G401.6 (cell line): ENCODE measurements around the gene HDAC4.

ENCODE experiments used
- FAIRE-seq: peaks from 2 replicates; lab custom pipeline; 2012; peaks lifted over from hg19 to GRCh38; lab: Jason Lieb, UNC

Gene HDAC4

DNA sequence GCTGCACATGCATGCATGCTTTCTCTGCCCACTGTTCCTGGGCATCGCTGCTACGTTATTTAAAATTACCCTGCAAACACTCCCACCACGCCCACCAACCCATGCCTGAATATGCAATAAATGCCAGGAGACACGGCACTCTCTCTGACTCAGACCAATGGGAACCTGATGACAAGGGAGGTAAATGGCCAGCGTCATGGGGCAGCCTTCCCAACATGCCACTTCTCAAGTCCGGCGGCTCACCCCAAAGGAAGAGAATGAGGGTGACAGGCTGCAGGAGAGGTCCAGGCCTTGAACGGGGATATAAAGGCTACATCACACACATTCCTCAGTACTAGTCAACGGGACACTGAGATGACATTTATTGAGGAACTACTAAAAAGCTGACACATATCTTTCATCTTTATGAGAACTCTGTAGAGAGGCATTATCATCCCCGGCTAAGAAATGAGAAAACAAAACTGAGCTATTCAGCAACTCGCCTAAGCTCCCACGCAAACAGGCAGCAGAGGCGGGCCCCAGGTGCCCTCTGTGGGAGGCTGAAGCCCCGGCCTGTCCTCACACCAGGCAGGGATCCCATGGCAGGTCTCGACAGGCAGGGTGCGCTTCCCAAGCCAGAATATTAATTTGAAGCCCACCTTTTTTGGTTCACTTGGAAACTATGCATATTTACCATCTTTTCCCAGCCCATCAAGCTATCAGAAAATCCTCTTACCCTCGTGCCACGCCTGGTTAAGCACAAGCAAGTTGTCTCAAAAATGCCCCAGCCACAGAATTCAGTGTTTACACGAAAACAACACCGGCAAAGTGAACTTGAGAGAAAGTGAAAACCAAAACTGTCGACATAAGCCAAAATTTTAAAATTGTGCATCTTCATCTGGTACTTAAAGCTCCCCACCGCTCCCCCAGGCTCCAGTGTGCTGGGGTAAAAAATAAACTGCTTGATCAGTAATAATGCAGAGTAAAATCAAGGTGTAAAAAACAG lies 166.3 kb downstream of the HDAC4 start:
- no peak for FAIRE-seq

DNA sequence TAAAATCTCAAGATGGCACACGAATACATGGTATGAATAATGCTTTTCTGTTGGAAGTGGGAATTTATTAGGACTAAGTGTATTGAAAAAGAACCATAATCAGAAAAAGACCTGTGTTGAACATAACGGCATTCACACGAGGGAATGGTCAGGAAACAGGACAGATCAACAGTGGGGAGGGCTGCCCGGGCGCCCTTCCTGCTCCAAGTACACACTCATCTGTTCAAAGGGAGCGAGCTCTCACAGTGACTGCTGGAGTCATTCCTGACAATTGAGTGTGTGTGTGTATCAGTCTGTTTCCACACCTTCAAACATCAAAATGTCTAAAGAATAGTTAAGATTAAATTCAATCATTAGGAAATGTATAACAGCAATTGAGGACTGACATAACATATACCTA lies 167.2 kb downstream of the HDAC4 start:
- no peak for FAIRE-seq

DNA sequence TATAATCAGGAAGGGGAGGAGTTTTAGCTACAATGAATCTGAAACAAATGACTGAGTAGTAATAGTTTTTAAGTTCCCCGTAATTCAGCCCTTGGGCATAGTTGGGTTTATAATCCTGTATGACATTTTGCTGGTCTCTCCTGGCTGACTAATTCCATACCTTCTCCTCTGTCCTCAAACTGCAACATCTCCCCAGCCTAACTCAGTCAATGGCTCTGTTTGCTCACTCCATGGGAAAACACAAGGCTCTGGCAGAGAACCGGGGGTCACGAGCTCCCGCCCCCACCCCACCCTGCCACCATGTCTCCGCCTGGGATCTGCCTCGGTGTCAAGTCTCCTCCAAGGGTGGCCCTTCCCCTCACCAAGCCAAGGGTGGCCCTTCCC lies 168.6 kb downstream of the HDAC4 start:
- no peak for FAIRE-seq

DNA sequence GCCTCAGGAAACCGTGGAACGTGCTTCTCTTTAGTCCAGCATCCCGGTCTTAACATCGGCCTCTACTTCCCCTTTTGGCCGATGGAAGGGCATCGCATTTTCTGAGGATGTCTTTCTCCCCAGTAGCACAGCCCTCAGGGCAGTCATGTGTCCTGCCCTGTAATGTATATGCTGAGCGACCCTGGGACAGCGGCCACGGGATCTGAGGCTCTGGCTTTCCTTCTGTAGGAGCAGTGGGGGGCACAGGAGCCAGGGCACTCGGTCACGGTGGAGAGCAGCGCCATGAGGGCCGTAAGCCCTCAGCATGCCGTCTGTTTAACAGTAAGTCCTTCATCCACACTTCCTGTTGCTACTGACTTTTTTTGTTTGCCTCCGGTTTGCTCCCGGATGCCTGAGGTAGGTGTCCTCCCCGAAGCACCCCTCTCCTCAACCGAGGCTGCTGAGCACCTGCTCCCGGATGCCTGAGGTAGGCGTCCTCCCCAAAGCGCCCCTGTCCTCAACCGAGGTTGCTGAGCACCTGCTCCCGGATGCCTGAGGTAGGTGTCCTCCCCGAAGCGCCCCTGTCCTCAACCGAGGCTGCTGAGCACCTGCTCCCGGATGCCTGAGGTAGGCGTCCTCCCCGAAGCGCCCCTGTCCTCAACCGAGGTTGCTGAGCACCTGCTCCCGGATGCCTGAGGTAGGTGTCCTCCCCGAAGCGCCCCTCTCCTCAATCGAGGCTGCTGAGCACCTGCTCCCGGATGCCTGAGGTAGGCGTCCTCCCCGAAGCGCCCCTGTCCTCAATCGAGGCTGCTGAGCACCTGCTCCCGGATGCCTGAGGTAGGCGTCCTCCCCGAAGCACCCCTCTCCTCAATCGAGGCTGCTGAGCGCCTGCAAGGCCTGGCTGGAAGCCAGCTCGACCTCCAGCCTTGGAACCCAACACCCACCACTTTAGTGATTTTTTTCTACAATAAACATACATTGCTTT lies 169.3 kb downstream of the HDAC4 start:
- FAIRE-seq, result no peak

DNA sequence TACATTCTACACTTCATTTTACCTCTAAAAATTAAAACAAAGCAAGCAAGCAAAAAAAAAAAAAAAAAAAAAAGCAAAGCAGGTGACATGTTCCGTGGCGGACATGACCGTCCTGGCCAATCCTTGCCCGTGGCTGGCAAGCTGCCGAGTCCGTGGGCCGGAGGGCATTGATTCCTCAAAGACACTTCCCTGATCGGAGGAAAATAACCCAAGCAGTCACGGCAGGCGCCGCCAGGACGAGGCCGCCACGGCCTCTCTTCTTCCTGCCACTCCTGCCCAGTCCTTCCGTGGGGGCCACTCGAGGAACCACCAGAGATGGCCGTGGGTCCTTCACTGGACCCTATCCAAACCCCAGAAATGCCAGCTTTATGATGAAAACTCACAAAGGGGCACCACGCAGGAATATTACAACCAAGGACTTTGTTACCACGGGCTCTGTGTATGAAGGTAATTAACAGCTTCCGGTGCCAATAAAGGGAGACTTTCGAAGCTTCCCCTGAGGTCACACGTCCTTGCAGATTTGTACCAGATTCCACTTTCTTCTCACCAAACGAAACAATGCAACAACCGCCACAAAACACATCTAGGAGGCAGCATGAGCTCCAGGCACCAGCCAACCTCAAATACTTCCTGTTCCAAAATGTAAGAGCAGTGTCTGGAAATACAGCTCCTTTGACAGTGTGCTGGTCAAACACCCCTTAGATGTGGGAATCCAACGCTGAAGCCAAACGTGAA lies 170.3 kb downstream of the HDAC4 start:
- FAIRE-seq, result no peak

DNA sequence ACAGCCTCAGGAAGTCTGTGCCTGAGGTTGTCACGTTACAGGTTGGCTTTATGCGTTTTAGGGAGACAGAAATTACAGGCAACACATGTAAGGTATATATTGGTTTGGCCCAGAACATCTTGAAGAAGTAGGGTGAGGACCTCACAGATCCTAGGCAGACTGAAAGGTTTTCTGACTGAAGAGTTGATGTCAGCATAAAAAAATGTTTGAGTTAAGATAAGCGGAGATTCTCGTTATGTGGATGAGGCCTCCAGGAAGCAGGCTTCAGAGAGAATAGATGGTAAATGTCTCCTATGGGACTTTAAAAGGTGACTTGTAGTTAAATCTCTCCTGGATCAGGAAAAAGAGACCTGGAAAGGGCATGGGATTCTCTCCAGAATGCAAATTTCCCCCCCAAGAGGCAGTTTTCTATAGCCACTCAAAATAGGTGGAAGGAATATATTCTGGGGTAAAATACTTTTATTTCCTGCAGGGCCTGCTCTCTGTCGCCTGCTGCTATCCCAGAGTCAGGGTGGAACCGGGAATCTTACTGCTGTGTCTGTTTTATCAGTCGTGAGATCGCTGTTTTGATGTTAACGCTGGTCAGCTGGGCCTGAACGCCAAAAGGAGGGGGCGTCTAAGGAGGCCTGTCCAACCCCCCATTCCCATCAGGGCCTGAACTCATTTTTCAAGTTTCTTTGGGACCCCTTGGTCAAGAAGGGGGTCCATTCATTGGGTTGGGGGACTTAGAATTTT lies 171.1 kb downstream of the HDAC4 start:
- no peak for FAIRE-seq

DNA sequence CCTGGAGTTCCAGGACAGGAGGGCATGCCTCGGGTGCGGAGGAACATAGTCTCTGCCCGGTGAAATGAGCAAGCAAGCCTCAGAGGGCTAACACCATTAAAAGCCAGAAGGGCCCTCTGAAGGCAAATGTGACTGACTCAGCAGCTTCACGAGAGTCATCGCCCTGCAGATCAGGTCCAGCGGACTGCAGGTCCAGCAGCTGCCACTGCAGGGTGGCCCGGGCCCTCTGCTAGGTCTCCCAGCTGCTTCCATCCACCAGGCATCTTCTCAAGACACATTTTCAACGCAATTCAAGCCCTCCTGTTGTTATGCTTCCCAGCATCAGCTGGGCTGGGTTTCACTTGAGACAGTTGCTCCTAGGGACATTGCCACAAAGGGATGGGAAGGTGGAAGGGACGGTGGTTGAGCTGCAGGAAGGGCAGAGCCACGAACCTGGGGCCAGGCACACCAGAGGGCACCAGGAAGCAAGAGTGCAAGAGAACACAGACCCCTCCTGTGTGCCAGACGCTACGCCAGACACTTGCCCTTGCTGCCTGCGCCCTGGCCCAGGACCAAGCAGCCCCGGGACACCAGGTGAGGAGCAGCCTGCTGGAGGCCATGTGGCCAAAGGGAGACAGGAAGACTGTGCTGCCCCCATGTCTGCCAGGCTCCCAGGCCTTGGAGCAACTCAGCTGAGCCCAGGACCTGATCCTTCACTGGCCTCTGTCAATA lies 173.0 kb downstream of the HDAC4 start:
- no peak for FAIRE-seq

DNA sequence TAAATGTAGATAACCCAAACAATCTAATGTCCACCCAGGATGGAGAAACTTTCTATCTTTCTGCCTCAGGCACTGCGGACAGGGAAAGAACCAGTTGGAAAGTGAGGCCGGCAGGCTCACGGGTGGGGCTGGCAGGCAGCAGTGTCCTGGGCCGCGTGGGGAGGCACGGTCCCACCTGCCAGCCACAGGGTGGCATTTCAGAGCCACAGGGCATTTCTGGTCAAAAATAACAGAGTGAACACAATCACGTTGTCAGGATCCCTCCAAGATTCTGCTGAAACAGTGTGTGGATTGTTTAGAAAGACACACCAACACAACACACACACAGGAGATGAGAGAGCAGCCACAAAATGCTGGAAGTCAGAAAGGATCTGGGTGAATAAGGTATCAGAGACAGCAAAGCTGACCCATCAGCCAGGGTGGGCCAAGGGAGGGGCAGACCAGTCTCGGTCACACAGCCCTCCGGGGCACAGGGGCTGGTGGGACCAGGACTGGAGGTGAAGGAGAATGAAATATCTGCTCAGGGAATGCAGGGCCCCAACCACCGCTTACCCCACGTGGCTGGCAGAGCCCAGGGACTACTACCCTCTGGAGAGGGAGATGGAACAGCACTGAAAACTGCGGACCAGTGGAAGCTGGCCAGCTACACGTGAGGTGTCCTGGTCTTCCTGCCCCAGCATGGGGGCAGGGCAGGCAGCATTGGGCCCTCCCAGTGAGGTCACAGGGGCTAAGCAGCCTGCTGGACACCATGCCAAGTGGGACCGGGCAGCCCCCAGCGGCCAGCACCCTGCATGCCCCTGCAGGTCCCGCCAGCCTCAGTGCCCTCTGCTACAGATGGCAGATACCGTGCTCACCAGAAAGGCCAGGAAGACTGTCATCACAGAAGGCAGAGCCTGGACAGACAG lies 173.9 kb downstream of the HDAC4 start:
- FAIRE-seq, result no peak

DNA sequence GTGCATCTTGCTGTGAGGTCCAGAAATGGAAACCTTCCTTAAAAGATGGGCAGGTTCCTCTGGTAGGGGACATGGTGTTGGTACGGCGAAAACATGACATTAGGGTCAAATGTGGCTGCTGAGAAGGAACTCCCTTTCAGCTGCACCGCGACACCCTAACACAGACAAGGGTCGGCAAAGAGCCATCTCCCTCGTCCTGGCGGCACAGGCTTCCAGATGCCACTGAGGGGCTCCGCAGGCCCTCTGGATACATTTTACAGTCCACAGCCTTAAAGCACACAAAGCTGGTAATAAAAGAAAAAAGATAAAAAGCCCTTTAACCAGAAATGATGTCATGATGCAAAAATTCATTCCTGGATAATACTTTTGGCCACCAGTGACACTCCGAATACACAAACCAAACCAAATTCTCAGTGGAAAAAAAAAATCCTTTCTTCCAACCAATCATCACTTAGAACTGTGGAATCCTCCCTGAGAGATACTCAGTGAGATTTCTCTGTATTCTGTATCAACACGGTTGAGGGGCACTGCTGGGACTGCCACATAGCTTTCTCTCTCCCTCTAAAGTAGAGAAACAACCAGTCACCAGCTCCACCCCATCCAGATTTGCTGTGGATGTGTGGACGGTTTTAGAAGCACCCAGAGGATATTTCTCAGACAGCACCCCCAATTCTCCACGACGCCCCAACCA lies 174.8 kb downstream of the HDAC4 start:
- no peak for FAIRE-seq

DNA sequence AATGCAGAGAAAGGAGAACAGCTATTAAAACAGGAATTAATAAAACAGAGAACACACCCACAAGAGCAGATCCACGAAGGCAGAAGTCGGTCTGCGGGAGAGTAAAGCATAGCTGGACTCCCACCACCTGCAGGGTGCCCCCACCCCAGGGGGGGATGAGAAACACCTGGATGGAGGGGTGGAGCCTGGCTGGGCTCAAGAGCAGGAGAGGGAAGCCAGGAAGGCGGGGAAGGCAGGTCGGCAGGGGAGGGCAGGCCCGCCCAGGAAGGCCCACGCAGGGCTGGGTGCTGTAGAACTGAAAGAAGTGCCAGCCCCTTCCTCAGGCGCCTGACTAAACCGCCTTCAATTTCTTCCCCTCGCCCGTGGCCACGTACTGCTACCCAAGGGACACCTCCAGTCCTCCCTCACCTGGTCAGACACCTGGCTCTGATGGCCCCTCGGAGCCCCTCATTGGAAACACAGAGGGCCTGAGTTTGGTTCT lies 175.4 kb downstream of the HDAC4 start:
- no peak for FAIRE-seq

DNA sequence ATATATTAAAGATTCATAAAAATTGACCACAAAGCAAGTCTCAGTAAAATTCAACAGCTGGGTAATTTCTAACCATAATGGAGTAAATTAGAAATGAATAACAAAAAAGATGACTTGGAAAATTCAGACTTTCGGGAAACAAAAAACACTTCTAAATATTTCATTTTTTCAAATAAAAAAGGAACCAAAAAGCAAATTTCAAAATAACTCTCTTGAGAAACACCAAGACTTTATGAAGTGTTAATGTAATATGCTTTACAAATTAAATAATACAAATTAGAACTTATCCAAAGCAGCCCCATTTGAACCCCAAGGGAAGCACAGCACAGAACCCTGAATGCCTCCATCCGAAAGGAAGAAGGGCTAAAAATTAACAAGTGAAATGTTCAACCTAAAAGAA lies 175.9 kb downstream of the HDAC4 start:
- FAIRE-seq, result no peak

DNA sequence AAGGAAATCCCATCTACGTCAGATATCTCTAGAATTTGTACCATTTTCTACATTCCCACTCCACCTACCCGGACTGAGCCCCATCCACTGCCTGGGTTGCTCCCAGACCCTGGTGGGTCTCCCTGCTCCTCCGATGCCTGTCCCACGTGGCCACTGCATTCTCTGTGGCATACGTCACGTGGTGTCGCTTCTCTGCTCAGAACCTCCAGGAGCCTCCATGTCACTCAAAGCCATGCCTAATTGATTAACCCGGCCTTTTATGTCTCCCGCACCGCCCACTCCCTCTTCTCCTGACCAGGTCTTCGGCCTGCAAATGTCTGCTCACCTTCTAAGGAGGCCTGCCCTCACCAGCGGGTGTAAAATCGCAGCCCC lies 176.6 kb downstream of the HDAC4 start:
- no peak for FAIRE-seq

DNA sequence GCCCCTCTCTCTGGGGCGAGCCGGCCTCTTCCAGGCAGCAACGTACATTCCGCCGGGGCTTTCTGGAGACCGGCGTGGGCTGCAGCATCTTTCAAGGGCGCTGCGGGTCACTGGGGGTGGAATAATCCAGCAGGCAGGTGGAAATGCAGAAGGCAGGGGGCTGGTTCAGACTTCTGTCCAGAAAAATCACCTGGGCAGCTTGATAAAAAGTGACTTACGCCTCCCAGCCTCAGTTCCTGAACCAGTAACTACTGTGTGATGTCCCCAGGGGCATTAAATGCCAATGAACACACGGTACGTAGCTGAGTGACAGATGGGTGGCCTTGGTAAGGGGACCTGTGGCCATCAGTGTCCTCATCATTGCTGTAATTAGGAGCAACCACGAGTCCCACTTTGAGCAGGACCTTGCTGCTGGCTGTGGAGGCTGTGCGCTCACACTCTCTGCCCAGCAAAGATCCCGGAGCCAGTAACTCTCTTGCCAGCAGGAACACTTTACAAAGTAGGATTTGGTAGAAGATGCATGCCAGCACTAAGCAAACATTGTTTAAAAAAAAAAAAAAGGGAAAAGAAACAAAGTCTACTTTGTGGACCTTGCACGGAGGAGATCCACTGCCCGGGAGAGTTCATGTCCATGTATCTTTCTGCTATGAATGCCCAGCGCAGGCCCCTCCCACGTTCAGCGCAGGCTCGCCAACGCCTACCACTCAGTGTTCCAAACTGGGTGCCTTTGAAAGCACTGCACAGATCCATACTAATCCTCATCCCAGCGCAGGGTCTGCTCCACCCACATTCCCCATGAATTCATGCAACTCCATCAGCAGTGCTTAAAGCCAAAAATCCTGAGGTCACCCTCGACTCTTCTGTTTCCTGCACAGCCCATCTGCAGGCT lies 177.3 kb downstream of the HDAC4 start:
- no peak for FAIRE-seq

DNA sequence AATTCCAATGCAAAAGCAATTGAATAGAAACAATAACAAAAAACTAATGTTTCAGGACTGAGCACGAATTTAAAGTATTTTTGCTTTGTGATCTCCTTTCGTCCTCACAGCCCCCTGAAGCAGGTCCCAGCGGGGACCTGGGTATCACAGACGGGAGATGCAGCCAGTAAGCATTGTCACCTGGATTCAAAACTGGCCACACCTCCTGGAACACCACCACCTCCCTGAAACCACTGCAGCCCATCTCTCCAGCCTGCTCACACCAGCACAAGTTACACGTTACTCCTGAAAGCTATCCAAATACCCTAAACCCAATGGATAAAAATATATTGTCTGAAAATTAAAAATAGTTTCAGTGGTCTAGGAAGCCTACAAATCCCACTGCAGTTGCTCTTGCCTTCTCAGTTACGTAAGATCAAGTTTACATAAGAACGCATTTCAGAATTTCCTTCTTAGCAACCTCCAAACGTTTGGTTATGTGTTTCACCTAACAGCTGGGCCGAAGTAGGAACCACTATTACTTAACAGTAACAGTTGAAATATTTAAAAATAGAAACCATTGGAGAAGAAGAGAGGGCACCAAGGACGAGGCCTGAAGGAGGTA lies 178.0 kb downstream of the HDAC4 start:
- no peak for FAIRE-seq

DNA sequence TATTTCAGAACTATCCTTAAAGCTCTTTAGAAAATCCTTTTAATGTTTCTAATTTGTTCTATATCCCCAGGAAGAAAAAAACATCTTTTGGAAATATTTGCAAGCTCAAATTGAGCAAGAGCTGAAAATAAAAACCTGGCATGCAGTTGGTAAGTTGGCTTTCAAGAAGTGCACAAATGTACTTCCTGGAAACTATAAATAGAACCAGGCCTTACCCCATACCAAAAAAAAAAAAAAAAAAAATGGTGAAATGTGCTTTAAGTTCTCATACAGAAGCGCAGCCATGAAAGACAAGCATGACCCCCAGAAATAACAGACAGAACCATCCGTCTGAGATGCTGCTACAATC lies 178.5 kb downstream of the HDAC4 start:
- FAIRE-seq, result no peak

DNA sequence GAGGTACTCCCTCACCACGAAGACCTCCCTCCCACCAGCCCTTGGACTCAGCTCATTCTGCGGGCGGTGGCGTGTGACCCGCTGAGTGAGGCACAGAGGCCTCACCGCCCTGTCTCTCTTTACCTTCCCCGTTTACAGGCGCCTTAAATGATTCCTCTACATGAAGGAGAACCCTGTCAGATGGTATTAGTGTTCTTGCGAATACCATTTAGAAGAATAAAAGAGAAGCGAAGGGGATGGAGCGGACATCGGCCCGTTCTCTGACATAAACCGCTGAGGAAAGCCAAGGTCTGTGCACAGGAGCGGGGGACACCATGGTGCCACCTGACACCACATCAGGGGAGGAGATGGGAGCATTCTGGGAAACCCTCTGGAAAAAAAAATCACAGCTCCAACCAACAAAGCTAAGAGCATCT lies 179.8 kb downstream of the HDAC4 start:
- no peak for FAIRE-seq

DNA sequence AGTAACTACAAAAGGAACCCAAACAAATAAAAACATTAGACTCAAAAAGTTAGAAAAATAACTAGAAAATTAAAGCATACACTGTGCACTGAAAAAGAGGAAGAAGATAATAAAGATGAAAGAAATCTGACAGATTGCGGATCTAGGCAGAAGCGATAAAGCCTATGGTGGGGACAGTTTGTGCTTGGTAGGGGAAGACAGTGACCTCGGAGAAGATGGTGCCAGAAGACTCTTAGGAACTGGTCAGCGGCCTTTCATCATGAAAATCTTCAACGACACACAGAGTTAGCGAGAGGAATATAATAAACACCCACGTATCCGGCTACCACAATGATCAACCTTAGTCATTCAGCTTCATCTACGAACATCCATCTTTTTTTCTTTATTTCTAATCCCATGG lies 180.5 kb downstream of the HDAC4 start:
- no peak for FAIRE-seq
